ENCODE measurements around the gene SFTA2.

DNA sequence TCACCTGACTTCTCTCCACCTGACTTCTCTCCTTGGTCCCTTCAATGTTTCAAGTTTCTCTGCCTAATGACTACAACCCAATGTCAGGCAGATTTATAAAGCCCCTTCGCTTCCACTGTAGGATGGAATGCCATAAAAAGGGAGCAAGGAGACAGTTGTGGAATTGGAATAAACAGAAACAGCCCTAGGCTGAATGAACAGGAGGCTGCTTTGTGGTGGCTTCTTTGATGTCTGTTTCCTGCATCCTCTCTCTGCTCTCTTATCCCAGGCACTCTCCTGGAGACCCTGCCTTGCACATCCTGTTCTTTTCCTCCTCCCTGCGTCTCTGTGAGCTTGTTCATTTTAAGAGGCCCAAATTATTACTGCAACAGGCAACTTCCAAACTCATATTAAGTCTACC lies 25.7 kb upstream of the SFTA2 start:
- TF ChIP-seq EZH2 (IDR thresholded peaks at IDR 0.05; ENCODE audit: low read length, unreplicated experiment): no peak
- TF ChIP-seq, protein P1, sequence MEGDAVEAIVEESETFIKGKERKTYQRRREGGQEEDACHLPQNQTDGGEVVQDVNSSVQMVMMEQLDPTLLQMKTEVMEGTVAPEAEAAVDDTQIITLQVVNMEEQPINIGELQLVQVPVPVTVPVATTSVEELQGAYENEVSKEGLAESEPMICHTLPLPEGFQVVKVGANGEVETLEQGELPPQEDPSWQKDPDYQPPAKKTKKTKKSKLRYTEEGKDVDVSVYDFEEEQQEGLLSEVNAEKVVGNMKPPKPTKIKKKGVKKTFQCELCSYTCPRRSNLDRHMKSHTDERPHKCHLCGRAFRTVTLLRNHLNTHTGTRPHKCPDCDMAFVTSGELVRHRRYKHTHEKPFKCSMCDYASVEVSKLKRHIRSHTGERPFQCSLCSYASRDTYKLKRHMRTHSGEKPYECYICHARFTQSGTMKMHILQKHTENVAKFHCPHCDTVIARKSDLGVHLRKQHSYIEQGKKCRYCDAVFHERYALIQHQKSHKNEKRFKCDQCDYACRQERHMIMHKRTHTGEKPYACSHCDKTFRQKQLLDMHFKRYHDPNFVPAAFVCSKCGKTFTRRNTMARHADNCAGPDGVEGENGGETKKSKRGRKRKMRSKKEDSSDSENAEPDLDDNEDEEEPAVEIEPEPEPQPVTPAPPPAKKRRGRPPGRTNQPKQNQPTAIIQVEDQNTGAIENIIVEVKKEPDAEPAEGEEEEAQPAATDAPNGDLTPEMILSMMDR (conservative IDR thresholded peaks at IDR 0.05; ENCODE audit: low read depth, low read length): no peak

Measured in PC-3 (cell line).